ENCODE data around the gene POU5F1.
"Not testable (repeated sequence)": the region's sequence is repeated elsewhere in the genome, so short reads cannot be mapped to it uniquely, and the experiment has no call there.

Gene POU5F1

DNA sequence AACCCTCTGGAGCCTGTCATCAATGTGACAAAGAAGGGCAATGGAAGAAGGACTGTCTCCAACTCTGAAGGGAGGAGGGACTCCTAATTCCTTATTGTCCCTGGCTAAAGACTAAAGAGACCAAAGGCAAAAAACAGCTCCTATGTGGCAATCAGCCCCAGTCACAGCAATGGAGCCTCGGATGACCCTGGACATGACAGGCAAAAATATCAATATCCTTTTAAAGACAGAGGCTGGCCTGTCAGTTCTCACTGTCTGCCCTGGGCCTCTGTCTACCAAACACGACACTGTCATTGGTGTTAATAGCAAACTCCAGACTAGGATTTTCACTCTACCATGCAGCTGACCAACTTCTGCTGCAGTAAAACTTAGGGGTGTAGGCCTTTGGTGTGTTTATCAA lies 38.0 kb upstream of the POU5F1 start:
- Histone ChIP-seq H3K9me3 (ENCODE audit: control extremely low read depth in 1 of 5, control insufficient read depth in 4 of 5, insufficient read depth in 2 of 5, low read depth in 1 of 5, low read length in 4 of 5) (no peaks in the 10 kb centered on the region), H3K27ac (ENCODE audit: insufficient read depth in 1 of 2, low read depth in 1 of 2, low read length in 2 of 2, poor library complexity in 1 of 2, severe bottlenecking in 2 of 2) (no peak overlapping the region), H3K36me3 (ENCODE audit: control insufficient read depth in 4 of 4, insufficient read depth in 4 of 4, low read length in 3 of 4) (no peaks in the 10 kb centered on the region), H3K4me1 (ENCODE audit: control extremely low read depth in 1 of 4, control insufficient read depth in 4 of 4, insufficient read depth in 4 of 4, low read length in 3 of 4) (peaks cover 2 to 15% (median 12%) of the 10 kb centered on the region in 4 experiments), H3K4me3 (ENCODE audit: control insufficient read depth in 1 of 7, extremely low read depth in 1 of 7, insufficient read depth in 4 of 7, low read depth in 2 of 7, low read length in 6 of 7) (no peak overlapping the region), H3K27me3 (replicated peaks in 2 of 5; ENCODE audit: control insufficient read depth in 4 of 5, insufficient read depth in 5 of 5, low read length in 4 of 5) (no peaks in the 10 kb centered on the region)
- POLR2A ChIA-PET: no interaction called here
- no peak for DNase-seq
- 100% methylated on average over 2 of the region's 2 CpGs for WGBS (ENCODE audit: insufficient coverage)
- CTCF ChIA-PET: no interaction called here

DNA sequence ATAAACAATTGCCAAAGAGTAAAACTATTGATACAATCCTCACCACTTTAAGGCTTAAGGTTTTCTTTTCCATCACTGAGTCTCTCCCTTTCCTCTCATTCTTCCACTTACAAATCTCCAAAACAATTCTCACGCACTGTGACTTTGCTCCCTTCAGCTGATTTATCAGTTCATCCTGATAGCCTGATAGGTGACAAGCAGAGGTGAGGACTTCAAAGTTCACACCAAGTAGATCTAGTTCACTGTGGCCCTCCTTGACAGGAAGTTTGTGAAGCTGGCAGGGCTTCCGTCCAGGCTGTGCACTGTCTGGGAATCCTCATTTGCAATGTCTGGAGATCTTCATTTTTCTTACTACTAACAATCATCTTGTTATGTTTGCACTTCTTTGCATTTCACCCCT lies 35.2 kb upstream of the POU5F1 start:
- Histone ChIP-seq H3K36me3 (ENCODE audit: control insufficient read depth in 4 of 4, insufficient read depth in 4 of 4, low read length in 3 of 4) (peaks cover 0 to 3% (median 0%) of the 10 kb centered on the region in 4 experiments), H3K27me3 (replicated peaks in 2 of 5; ENCODE audit: control insufficient read depth in 4 of 5, insufficient read depth in 5 of 5, low read length in 4 of 5) (no peaks in the 10 kb centered on the region), H3K4me1 (ENCODE audit: control extremely low read depth in 1 of 4, control insufficient read depth in 4 of 4, insufficient read depth in 4 of 4, low read length in 3 of 4) (peaks cover 8 to 35% (median 34%) of the 10 kb centered on the region in 4 experiments), H3K9me3 (ENCODE audit: control extremely low read depth in 1 of 5, control insufficient read depth in 4 of 5, insufficient read depth in 2 of 5, low read depth in 1 of 5, low read length in 4 of 5) (no peaks in the 10 kb centered on the region), H3K4me3 (ENCODE audit: control insufficient read depth in 1 of 7, extremely low read depth in 1 of 7, insufficient read depth in 4 of 7, low read depth in 2 of 7, low read length in 6 of 7) (no peak overlapping the region), H3K27ac (ENCODE audit: insufficient read depth in 1 of 2, low read depth in 1 of 2, low read length in 2 of 2, poor library complexity in 1 of 2, severe bottlenecking in 2 of 2) (no peak overlapping the region)
- ChIA-PET POLR2A (no interaction called here), CTCF (interaction anchor here (1.4 to 1.5 kb wide), 2 partner anchors 22 to 161 kb away, joined by 4 read pairs; no protein-coding TSS in a partner anchor)
- DNase-seq: no peak
- WGBS (ENCODE audit: insufficient coverage): 50% methylated on average over 2 of the region's 2 CpGs

DNA sequence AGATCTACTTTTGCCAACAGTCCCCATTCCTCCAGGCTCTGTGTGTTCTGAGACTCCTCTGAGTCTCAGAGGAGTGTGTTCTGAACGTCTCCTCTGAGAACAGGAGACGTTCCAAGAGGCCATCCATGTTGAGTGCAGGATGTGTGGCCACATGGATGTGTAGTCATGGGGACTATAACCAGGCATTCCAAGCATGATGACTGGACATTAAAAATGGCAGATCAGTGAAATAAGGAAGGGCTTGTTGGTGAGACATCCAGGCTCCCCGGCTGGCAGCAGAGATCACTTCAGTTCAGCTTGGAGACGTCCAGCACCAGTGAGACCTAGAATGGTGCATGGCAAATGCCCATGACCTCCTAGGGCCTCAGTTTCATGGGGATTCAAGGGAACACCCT lies 34.3 kb upstream of the POU5F1 start:
- Histone ChIP-seq H3K27me3 (replicated peaks in 2 of 5; ENCODE audit: control insufficient read depth in 4 of 5, insufficient read depth in 5 of 5, low read length in 4 of 5) (no peaks in the 10 kb centered on the region), H3K4me1 (ENCODE audit: control extremely low read depth in 1 of 4, control insufficient read depth in 4 of 4, insufficient read depth in 4 of 4, low read length in 3 of 4) (peaks cover 8 to 41% (median 37%) of the 10 kb centered on the region in 4 experiments), H3K9me3 (ENCODE audit: control extremely low read depth in 1 of 5, control insufficient read depth in 4 of 5, insufficient read depth in 2 of 5, low read depth in 1 of 5, low read length in 4 of 5) (no peaks in the 10 kb centered on the region), H3K4me3 (ENCODE audit: control insufficient read depth in 1 of 7, extremely low read depth in 1 of 7, insufficient read depth in 4 of 7, low read depth in 2 of 7, low read length in 6 of 7) (peak overlapping the region in 2 of 7 experiments; percentile 71 to 89), H3K36me3 (ENCODE audit: control insufficient read depth in 4 of 4, insufficient read depth in 4 of 4, low read length in 3 of 4) (peaks cover 0 to 3% (median 0%) of the 10 kb centered on the region in 4 experiments), H3K27ac (ENCODE audit: insufficient read depth in 1 of 2, low read depth in 1 of 2, low read length in 2 of 2, poor library complexity in 1 of 2, severe bottlenecking in 2 of 2) (peak overlapping the region in 1 of 2 experiments; percentile 91)
- CTCF ChIA-PET: interaction anchor here (1.5 kb wide), 1 partner anchor 23 kb away, joined by 4 read pairs; no protein-coding TSS in a partner anchor
- POLR2A ChIA-PET: no interaction called here
- DNase-seq: no peak
- 96% methylated on average over 4 of the region's 4 CpGs for WGBS (ENCODE audit: insufficient coverage)

DNA sequence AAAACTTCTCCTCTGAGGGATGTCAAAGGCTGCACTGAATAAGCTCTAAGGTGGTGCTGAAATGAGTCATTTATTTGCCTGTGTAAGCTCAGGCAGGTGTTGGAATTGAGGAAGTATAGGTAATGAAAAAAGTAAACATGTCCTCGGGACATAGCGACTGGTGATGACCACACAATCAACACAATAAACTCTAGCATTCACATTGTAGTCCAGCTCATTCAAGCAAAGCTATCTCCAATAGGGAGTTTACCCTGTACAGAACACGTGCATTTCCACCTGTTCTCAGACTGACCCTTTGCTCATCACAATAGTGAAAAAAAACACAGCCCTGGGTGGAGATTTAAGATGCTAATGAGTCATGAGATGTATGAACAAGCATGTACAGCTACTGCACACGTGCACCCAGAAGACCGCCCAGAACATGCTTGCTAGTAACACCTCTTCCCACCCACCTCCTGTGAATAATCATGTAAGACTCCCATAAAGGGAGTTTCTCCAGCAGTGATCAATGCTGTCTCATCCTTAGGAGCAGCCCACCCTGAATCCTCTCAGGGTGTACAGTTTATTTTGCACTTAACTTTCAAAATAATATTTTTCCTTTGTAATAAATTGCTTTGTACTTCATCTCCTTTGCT lies 33.0 kb upstream of the POU5F1 start:
- DNase-seq: peak; percentile 78 to 93 (median 87)
- H3K4me1 ChIP-seq (ENCODE audit: control extremely low read depth in 1 of 4, control insufficient read depth in 4 of 4, insufficient read depth in 4 of 4, low read length in 3 of 4): peaks cover 8 to 51% (median 46%) of the 10 kb centered on the region in 4 experiments
- H3K4me3 ChIP-seq (ENCODE audit: control insufficient read depth in 1 of 7, extremely low read depth in 1 of 7, insufficient read depth in 4 of 7, low read depth in 2 of 7, low read length in 6 of 7): peak overlapping the region in 6 of 7 experiments; percentile 55 to 94 (median 72)
- H3K27ac ChIP-seq (ENCODE audit: insufficient read depth in 1 of 2, low read depth in 1 of 2, low read length in 2 of 2, poor library complexity in 1 of 2, severe bottlenecking in 2 of 2): peak overlapping the region; percentile 71 to 91
- POLR2A ChIA-PET: interaction anchor here (0.5 to 0.6 kb wide), 2 partner anchors 66 to 137 kb away, joined by 3 to 5 read pairs; no protein-coding TSS in a partner anchor
- H3K9me3 ChIP-seq (ENCODE audit: control extremely low read depth in 1 of 5, control insufficient read depth in 4 of 5, insufficient read depth in 2 of 5, low read depth in 1 of 5, low read length in 4 of 5): no peaks in the 10 kb centered on the region
- H3K36me3 ChIP-seq (ENCODE audit: control insufficient read depth in 4 of 4, insufficient read depth in 4 of 4, low read length in 3 of 4): peaks cover 0 to 3% (median 0%) of the 10 kb centered on the region in 4 experiments
- no peaks in the 10 kb centered on the region for H3K27me3 ChIP-seq (replicated peaks in 2 of 5; ENCODE audit: control insufficient read depth in 4 of 5, insufficient read depth in 5 of 5, low read length in 4 of 5)
- CTCF ChIA-PET: interaction anchor here (1.3 kb wide), 2 partner anchors 25 to 163 kb away, joined by 3 to 4 read pairs; no protein-coding TSS in a partner anchor
- 0% methylated on average over 1 of the region's 5 CpGs for WGBS (ENCODE audit: insufficient coverage)

DNA sequence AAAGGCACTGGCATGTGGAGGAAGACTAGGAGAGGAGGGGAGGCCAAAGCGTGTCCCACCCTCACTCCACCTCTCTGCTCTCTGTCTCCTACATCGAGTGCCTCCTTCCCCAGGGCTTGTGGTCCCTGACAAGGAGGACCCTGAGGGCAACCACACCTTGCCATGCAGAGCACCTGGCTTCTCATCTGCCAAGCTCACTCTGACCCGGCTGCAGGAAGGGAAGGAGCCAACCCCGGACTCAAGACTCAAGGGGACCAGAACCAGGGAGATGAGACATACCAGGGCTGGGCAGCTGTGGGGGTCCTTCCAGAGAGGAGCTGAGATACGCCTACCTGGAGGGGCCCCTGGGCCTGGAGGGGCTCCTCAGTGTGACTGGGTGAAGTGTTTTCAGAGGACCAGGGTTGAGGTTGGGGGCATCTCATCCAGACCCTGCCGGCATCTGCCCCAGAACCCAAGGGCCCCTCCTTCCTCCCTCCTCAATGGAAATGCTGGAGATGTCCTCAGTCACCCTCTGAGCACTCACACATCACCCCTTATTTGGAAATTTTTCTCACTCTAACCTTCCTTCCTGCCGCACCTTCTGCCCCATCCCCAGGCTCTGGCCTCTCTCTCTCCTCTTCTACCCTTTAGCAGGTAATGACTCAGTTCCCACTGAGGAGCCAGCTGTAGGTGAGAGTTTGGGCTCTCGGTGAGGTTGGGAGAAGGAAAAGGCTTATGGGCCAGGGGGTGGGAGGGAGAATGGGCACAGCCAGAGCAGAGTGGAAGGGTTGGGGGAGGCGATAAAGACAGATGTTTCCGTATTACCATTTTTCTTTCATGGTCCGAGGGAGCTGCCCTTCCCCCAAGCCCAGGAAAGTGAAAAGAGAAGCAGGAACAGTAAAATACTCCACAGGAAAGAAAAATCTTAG lies 32.0 kb upstream of the POU5F1 start:
- POLR2A ChIA-PET: interaction anchor here (0.5 to 0.6 kb wide), 2 partner anchors 67 to 138 kb away, joined by 3 to 5 read pairs; no protein-coding TSS in a partner anchor
- DNase-seq: peak in 2 of 3 donors; percentile 28 to 44
- Histone ChIP-seq H3K27me3 (replicated peaks in 2 of 5; ENCODE audit: control insufficient read depth in 4 of 5, insufficient read depth in 5 of 5, low read length in 4 of 5) (no peaks in the 10 kb centered on the region), H3K9me3 (ENCODE audit: control extremely low read depth in 1 of 5, control insufficient read depth in 4 of 5, insufficient read depth in 2 of 5, low read depth in 1 of 5, low read length in 4 of 5) (no peaks in the 10 kb centered on the region), H3K4me1 (ENCODE audit: control extremely low read depth in 1 of 4, control insufficient read depth in 4 of 4, insufficient read depth in 4 of 4, low read length in 3 of 4) (peaks cover 8 to 52% (median 48%) of the 10 kb centered on the region in 4 experiments), H3K4me3 (ENCODE audit: control insufficient read depth in 1 of 7, extremely low read depth in 1 of 7, insufficient read depth in 4 of 7, low read depth in 2 of 7, low read length in 6 of 7) (peak overlapping the region in 6 of 7 experiments; percentile 14 to 62 (median 45)), H3K27ac (ENCODE audit: insufficient read depth in 1 of 2, low read depth in 1 of 2, low read length in 2 of 2, poor library complexity in 1 of 2, severe bottlenecking in 2 of 2) (peak overlapping the region; percentile 71 to 91), H3K36me3 (ENCODE audit: control insufficient read depth in 4 of 4, insufficient read depth in 4 of 4, low read length in 3 of 4) (peaks cover 0 to 3% (median 0%) of the 10 kb centered on the region in 4 experiments)
- CTCF ChIA-PET: interaction anchor here (1.2 to 1.3 kb wide), 3 partner anchors 26 to 164 kb away, joined by 3 to 4 read pairs (median 3); no protein-coding TSS in a partner anchor
- WGBS (ENCODE audit: insufficient coverage): 41% methylated on average over 5 of the region's 11 CpGs

DNA sequence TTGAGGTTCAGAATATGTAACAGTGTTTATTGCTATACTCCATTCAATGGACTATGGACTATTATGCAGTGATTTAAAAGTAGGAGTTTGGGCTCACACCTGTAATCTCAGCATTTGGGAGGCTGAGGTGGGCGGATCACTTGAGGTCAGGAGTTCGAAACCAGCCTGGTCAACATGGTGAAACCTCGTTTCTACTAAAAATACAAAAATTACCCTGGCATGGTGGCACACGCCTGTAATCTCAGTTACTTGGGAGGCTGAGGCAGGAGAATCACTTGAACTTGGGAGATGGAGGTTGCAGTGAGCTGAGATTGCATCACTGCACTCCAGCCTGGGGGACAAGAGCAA lies 28.6 kb upstream of the POU5F1 start:
- H3K9me3 ChIP-seq (ENCODE audit: control extremely low read depth in 1 of 5, control insufficient read depth in 4 of 5, insufficient read depth in 2 of 5, low read depth in 1 of 5, low read length in 4 of 5); H3K27me3 ChIP-seq (replicated peaks in 2 of 5; ENCODE audit: control insufficient read depth in 4 of 5, insufficient read depth in 5 of 5, low read length in 4 of 5); H3K27ac ChIP-seq (ENCODE audit: insufficient read depth in 1 of 2, low read depth in 1 of 2, low read length in 2 of 2, poor library complexity in 1 of 2, severe bottlenecking in 2 of 2); DNase-seq; H3K36me3 ChIP-seq (ENCODE audit: control insufficient read depth in 4 of 4, insufficient read depth in 4 of 4, low read length in 3 of 4): not testable (repeated sequence)
- 89% methylated on average over 4 of the region's 4 CpGs for WGBS (ENCODE audit: insufficient coverage)
- ChIA-PET POLR2A (interaction anchor here (0.7 kb wide), 1 partner anchor 175 kb away, joined by 4 read pairs; no protein-coding TSS in a partner anchor), CTCF (interaction anchor here (1.2 kb wide), 1 partner anchor 167 kb away, joined by 4 read pairs; no protein-coding TSS in a partner anchor)
- peak overlapping the region in 4 of 7 experiments; percentile 31 to 95 (median 90) for H3K4me3 ChIP-seq (ENCODE audit: control insufficient read depth in 1 of 7, extremely low read depth in 1 of 7, insufficient read depth in 4 of 7, low read depth in 2 of 7, low read length in 6 of 7)
- peaks cover 13 to 58% (median 40%) of the 10 kb centered on the region in 4 experiments for H3K4me1 ChIP-seq (ENCODE audit: control extremely low read depth in 1 of 4, control insufficient read depth in 4 of 4, insufficient read depth in 4 of 4, low read length in 3 of 4)
